ENCODE data around the gene SLC9A4.

Gene SLC9A4

GRCh38 chr2:102506743-102507142 is 33.7 kb downstream of the SLC9A4 start:
- H3K36me3 Mint-ChIP-seq (ENCODE audit: low read depth), result no peaks in the 10 kb centered on the region
- H3K4me1 Mint-ChIP-seq, result no peaks in the 10 kb centered on the region
- DNase-seq, result no peak
- peaks cover 9% of the 10 kb centered on the region for H3K9me3 Mint-ChIP-seq
- no peaks in the 10 kb centered on the region for H3K27me3 Mint-ChIP-seq (ENCODE audit: low read depth, poor library complexity)
- no peak overlapping the region for H3K27ac Mint-ChIP-seq
- no peak for TF ChIP-seq CTCF (IDR thresholded peaks at IDR 0.05)
- no peak overlapping the region for H3K4me3 Mint-ChIP-seq

- no peak for DNase-seq
- H3K4me1 Mint-ChIP-seq, result no peaks in the 10 kb centered on the region
- H3K27ac Mint-ChIP-seq, result no peak overlapping the region
- H3K27me3 Mint-ChIP-seq (ENCODE audit: low read depth, poor library complexity), result peaks cover 2% of the 10 kb centered on the region
- peaks cover 9% of the 10 kb centered on the region for H3K9me3 Mint-ChIP-seq
- no peaks in the 10 kb centered on the region for H3K36me3 Mint-ChIP-seq (ENCODE audit: low read depth)
- TF ChIP-seq CTCF (IDR thresholded peaks at IDR 0.05), result no peak
- H3K4me3 Mint-ChIP-seq, result no peak overlapping the region
Observed at GRCh38 chr2:102508863-102509262, 35.8 kb downstream of the SLC9A4 start.

DNA sequence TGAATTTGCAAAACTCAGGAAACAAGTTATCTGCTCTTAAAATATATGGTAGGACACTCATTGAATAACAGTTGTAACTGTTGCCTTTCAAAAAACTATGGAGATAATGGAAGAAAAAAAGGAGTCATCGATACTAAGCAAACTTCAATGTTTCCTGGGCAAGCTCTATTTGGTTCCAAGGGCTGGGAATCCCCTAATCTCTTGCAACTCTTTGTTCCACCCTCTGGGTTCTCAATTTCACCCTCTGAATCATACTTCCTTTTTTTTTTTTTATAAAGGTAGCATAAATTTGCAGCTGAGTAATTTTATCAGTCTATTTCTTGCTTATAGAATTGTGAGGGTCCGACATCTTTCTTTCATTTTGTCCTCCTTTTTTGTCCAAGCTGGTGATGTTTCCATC is 36.7 kb downstream of the SLC9A4 start:
- no peak overlapping the region for H3K27ac Mint-ChIP-seq
- peaks cover 2% of the 10 kb centered on the region for H3K27me3 Mint-ChIP-seq (ENCODE audit: low read depth, poor library complexity)
- peaks cover 9% of the 10 kb centered on the region for H3K9me3 Mint-ChIP-seq
- no peak for TF ChIP-seq CTCF (IDR thresholded peaks at IDR 0.05)
- DNase-seq, result no peak
- no peak overlapping the region for H3K4me3 Mint-ChIP-seq
- H3K36me3 Mint-ChIP-seq (ENCODE audit: low read depth), result no peaks in the 10 kb centered on the region
- no peaks in the 10 kb centered on the region for H3K4me1 Mint-ChIP-seq

DNA sequence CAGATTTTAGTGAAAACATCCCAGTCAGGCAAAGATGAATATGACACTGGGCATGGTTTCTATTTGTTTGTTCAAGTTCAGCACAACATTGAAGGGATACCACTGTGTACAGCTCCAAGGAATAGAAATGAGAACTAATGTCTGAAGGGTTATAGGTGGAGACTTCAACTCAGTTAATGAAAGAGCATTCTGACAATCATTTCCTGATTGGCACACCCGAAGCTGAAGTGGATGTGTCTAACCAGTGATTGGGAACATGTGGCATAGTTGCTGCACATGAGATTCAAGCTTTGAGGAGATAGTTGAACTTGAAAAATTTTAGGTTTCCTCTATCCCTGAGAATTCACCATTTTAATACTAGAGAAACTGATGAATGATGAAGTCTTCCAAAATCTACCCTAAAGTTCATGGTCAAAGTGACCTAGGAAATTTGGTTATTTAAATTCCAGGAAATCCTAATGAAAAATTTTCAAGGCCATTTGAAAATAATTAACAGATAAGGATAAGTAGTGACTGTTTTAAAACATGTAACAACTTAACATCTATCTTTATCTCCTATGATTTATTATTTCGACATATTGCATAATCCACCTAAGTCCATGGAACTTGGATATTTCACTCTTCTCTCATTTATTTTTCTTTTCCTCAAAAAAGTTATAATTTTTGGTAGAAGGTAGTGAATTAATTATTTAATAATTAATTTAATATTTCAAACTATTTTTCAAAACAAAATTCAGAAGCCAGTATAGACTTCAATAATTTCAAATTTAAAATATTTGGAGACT is 38.0 kb downstream of the SLC9A4 start:
- peaks cover 8% of the 10 kb centered on the region for H3K27me3 Mint-ChIP-seq (ENCODE audit: low read depth, poor library complexity)
- H3K4me1 Mint-ChIP-seq, result no peaks in the 10 kb centered on the region
- no peak overlapping the region for H3K27ac Mint-ChIP-seq
- peaks cover 9% of the 10 kb centered on the region for H3K9me3 Mint-ChIP-seq
- no peak for DNase-seq
- no peaks in the 10 kb centered on the region for H3K36me3 Mint-ChIP-seq (ENCODE audit: low read depth)
- H3K4me3 Mint-ChIP-seq, result no peak overlapping the region
- TF ChIP-seq CTCF (IDR thresholded peaks at IDR 0.05), result no peak

DNA sequence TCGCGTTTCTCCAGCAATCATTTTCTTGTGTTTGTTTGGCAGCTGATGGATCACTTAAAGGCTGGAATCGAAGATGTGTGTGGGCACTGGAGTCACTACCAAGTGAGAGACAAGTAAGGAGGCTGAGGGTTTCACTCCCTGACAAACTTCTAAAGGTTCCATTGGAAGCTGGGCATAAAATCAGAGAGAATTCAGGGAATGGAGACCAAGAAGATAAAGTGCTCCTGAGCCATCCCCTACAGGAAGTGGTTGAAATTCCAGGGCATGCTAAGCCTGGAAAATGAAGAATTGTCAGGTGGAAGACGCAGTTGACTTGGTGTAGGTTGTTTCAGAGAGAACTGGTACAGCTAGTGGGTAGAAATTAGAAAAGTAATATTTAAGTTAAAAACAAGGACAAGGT is 39.1 kb downstream of the SLC9A4 start:
- no peaks in the 10 kb centered on the region for H3K36me3 Mint-ChIP-seq (ENCODE audit: low read depth)
- no peak for TF ChIP-seq CTCF (IDR thresholded peaks at IDR 0.05)
- no peaks in the 10 kb centered on the region for H3K4me1 Mint-ChIP-seq
- H3K4me3 Mint-ChIP-seq, result no peak overlapping the region
- H3K27ac Mint-ChIP-seq, result no peak overlapping the region
- no peak for DNase-seq
- H3K9me3 Mint-ChIP-seq, result peaks cover 9% of the 10 kb centered on the region
- peaks cover 8% of the 10 kb centered on the region for H3K27me3 Mint-ChIP-seq (ENCODE audit: low read depth, poor library complexity)

DNA sequence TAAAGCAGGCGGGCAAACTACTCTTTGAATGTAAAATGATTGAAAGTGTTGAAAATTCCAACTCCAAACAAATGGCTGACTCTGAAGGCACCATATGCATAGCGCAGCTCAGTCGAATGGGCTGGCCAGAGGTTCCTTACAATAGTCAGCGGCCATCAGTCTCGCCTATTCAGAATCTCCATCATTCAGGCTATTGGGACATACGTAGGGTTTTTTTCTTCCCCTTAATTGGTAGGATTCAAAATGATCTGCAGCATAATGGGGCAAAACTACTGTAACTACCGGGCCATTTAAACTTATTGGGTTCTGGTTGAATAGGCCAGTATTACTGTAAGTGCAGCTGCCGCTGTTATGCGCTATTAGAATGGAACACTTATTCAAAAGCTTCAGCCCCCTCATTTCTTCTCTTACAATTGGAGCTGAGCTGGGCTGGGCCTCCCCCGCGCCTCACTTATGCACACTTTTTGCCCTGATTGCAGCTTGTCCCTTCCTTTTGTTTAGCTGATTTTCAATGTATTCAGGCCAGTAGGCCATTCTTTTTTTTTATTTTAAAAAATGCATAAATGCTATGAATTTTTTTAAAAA is 40.4 kb downstream of the SLC9A4 start:
- H3K4me1 Mint-ChIP-seq, result no peaks in the 10 kb centered on the region
- no peak for DNase-seq
- H3K36me3 Mint-ChIP-seq (ENCODE audit: low read depth), result no peaks in the 10 kb centered on the region
- H3K9me3 Mint-ChIP-seq, result peaks cover 9% of the 10 kb centered on the region
- H3K4me3 Mint-ChIP-seq, result no peak overlapping the region
- TF ChIP-seq CTCF (IDR thresholded peaks at IDR 0.05), result no peak
- H3K27ac Mint-ChIP-seq, result no peak overlapping the region
- H3K27me3 Mint-ChIP-seq (ENCODE audit: low read depth, poor library complexity), result peaks cover 8% of the 10 kb centered on the region
